VCaP (cell line): Measurements from ENCODE around the gene TSLP.

Source experiments
- H3K27ac ChIP-seq: fragments of 450-650 bp; 2 replicates; pipeline ENCODE4 v1.5.1; 2017
- CTCF ChIP-seq: fragments of 450-650 bp; conservative IDR thresholded peaks from 2 replicates; pipeline ENCODE4 v1.5.1; 2017; ENCODE audit warnings: mild to moderate bottlenecking, moderate library complexity

TSLP gene

GRCh38 chr5:111117136-111117535, 45.6 kb downstream of the TSLP start:
- H3K27ac ChIP-seq, result no peak overlapping the region
- TF ChIP-seq CTCF, result no peak

- TF ChIP-seq CTCF, result no peak
- no peak overlapping the region for H3K27ac ChIP-seq
These were observed 47.7 kb downstream of the TSLP start for GRCh38 chr5:111119221-111119620.

- TF ChIP-seq CTCF, result no peak
- H3K27ac ChIP-seq, result no peak overlapping the region
These were observed 48.3 kb downstream of the TSLP start for GRCh38 chr5:111119856-111120255.

GRCh38 chr5:111120911-111121310, 49.4 kb downstream of the TSLP start:
- no peak for TF ChIP-seq CTCF
- H3K27ac ChIP-seq, result no peak overlapping the region

- no peak for TF ChIP-seq CTCF
These were observed 50.4 kb downstream of the TSLP start for GRCh38 chr5:111121926-111122325.

GRCh38 chr5:111122398-111122797, 50.9 kb downstream of the TSLP start:
- H3K27ac ChIP-seq, result no peak overlapping the region
- no peak for TF ChIP-seq CTCF

More at GRCh38 chr5:111121926-111122325, 50.4 kb downstream of the TSLP start:
- H3K27ac ChIP-seq, result no peak overlapping the region

- TF ChIP-seq CTCF, result no peak
- no peak overlapping the region for H3K27ac ChIP-seq
These were observed 53.3 kb downstream of the TSLP start for GRCh38 chr5:111124793-111125192.

- H3K27ac ChIP-seq, result no peak overlapping the region
- TF ChIP-seq CTCF, result no peak
These were observed 55.4 kb downstream of the TSLP start for GRCh38 chr5:111126896-111127295.
